SJCRH30 (cell line): Measurements from ENCODE around the gene CTNNBIP1. TPM values are rescaled to one million over a fixed set of nuclear protein-coding genes. Genes with fewer than 3 reads are reported as not detected.

Experiments used
- DNase-seq, 2 experiments: peaks; one replicate each; pipeline ENCODE4 v3.0.0-alpha.2; 2015 to 2020
- H3K27ac ChIP-seq: fragments of 250-450 bp; sonication (Bioruptor Pico); 2 replicates; pipeline ENCODE4 v1.5.1; 2020; ENCODE audit warnings: mild to moderate bottlenecking, moderate library complexity
- H3K27me3 ChIP-seq: fragments of 250-450 bp; sonication (Bioruptor Pico); 2 replicates; pipeline ENCODE4 v1.5.1; 2020; ENCODE audit warnings: mild to moderate bottlenecking, moderate library complexity
- H3K36me3 ChIP-seq: fragments of 250-450 bp; sonication (Bioruptor Pico); 2 replicates; pipeline ENCODE4 v1.5.1; 2020; ENCODE audit warnings: mild to moderate bottlenecking, moderate library complexity
- H3K4me1 ChIP-seq: fragments of 250-450 bp; sonication (Bioruptor Pico); 2 replicates; pipeline ENCODE4 v1.5.1; 2020; ENCODE audit warnings: mild to moderate bottlenecking, moderate library complexity
- H3K4me3 ChIP-seq: fragments of 250-450 bp; sonication (Bioruptor Pico); 2 replicates; pipeline ENCODE4 v1.5.1; 2020; ENCODE audit warnings: mild to moderate bottlenecking, moderate library complexity
- H3K9me3 ChIP-seq: fragments of 250-450 bp; sonication (Bioruptor Pico); replicated peaks from 2 replicates; pipeline ENCODE4 v1.5.1; 2020; ENCODE audit warnings: mild to moderate bottlenecking, moderate library complexity
- total RNA-seq: library from RNA; depleted of rRNA; stranded (reverse); fragments of >200 nt; shearing (Covaris generic); gene quantifications from 2 replicates; pipeline ENCODE4 v1.2.3, GENCODE V29; 2014

Gene CTNNBIP1
- total RNA-seq, 1 experiment from 2014 or later: 35.3 TPM

GRCh38 chr1:9846611-9847171 is 63.4 kb downstream of the CTNNBIP1 start:
- Histone ChIP-seq H3K27me3 (no peaks in the 10 kb centered on the region), H3K36me3 (no peaks in the 10 kb centered on the region), H3K9me3 (no peaks in the 10 kb centered on the region), H3K27ac (no peak overlapping the region), H3K4me3 (no peak overlapping the region), H3K4me1 (peaks cover 11% of the 10 kb centered on the region)
- no peak for DNase-seq

DNA sequence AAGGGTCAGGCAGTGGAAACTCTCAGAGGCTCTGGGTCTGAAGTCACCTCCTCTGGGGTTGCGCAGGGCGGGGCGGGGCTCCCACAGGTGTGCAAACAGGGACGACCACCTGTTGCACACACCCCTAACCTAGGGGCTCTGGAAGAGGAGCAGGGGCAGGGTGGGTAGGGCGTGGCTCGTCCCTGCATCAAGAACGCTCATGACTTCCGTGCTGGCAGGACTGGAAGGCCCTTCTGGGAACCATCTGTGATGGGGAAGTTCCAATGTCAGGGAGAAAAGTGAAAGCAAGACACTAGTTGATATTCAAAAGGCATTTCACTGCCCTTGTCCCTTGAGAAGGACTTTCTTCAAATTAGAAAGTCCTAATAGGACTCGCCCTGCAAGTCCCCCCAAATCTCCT is 64.2 kb downstream of the CTNNBIP1 start:
- H3K36me3 ChIP-seq: no peaks in the 10 kb centered on the region
- H3K4me1 ChIP-seq: peaks cover 14% of the 10 kb centered on the region
- H3K27me3 ChIP-seq: no peaks in the 10 kb centered on the region
- no peaks in the 10 kb centered on the region for H3K9me3 ChIP-seq
- no peak for DNase-seq
- H3K27ac ChIP-seq: no peak overlapping the region
- H3K4me3 ChIP-seq: no peak overlapping the region

GRCh38 chr1:9844756-9845155 is 65.3 kb downstream of the CTNNBIP1 start:
- peaks cover 22% of the 10 kb centered on the region for H3K4me1 ChIP-seq
- no peak overlapping the region for H3K4me3 ChIP-seq

DNA sequence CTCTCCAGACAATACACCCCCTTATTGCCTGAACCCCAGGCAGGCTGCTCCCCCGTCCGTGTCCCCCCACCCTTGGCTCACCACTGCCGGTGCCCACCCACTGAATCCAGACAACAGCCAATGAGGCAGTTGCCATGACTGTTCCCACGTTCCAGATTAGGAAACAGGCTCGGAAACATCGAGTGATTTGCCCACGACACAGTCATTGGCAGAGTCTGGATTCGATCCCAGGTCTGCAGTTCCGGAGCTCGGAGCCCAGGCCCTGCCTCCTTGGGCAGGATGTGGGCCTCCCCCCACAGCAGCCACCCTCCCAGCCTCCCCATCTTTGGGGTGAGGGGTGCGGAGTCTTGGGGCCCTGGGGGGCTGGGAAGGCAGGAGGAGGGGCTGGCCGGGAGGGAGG is 66.0 kb downstream of the CTNNBIP1 start:
- Histone ChIP-seq H3K4me1 (peaks cover 29% of the 10 kb centered on the region), H3K4me3 (no peak overlapping the region), H3K27me3 (no peaks in the 10 kb centered on the region), H3K27ac (no peak overlapping the region), H3K9me3 (no peaks in the 10 kb centered on the region), H3K36me3 (no peaks in the 10 kb centered on the region)
- DNase-seq: no peak

More at GRCh38 chr1:9844756-9845155, 65.3 kb downstream of the CTNNBIP1 start:
- no peak for DNase-seq
- Histone ChIP-seq H3K27ac (no peak overlapping the region), H3K27me3 (no peaks in the 10 kb centered on the region), H3K9me3 (no peaks in the 10 kb centered on the region), H3K36me3 (no peaks in the 10 kb centered on the region)

- peaks cover 34% of the 10 kb centered on the region for H3K4me1 ChIP-seq
- no peak for DNase-seq
Measured at GRCh38 chr1:9843576-9843945, 66.5 kb downstream of the CTNNBIP1 start.

DNA sequence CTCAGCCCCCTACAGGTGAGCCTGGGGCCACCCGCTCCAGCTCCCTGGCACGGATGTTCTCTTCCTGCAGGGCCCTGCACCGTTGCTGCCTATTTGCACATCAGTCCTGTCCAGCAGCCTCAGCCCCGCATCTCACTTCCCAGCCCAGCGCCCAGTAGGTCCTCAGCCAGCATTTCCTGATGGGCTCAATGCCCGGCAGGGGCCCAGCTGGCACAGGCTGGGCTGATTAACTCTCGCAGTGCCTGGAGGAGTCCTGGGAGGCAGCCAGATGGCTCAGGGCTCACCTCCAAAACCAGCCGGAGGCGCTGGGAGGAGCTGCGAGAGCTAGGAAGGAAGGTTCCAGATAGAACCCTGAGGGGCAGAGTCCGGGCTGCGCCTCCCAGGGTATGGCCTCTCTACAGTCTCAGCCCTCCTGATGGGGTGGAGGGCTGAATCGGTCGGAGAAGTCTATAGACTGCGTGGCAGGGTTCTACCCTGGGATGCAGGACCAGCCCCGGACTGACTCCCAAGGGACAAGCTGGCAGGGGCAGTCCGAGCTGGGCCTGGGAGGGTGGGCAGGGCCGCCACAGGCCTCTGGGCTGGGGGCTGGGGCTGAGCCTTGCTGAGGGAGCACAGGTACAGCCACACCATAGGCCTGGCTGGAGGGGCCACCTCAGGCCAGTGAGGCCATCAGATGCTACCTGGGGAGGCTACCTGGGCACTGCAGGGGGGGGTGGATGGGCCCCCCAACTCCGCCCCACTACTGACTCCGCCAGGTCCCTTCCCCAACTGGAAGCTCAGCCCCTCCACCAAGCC is 67.1 kb downstream of the CTNNBIP1 start:
- H3K4me1 ChIP-seq: peaks cover 35% of the 10 kb centered on the region

More at GRCh38 chr1:9843576-9843945, 66.5 kb downstream of the CTNNBIP1 start:
- H3K4me3 ChIP-seq: no peak overlapping the region
- H3K36me3 ChIP-seq: no peaks in the 10 kb centered on the region
- H3K9me3 ChIP-seq: no peaks in the 10 kb centered on the region
- H3K27ac ChIP-seq: no peak overlapping the region
- H3K27me3 ChIP-seq: no peaks in the 10 kb centered on the region

GRCh38 chr1:9842073-9842711 is 67.9 kb downstream of the CTNNBIP1 start:
- Histone ChIP-seq H3K4me1 (peaks cover 35% of the 10 kb centered on the region), H3K4me3 (no peak overlapping the region), H3K36me3 (no peaks in the 10 kb centered on the region), H3K9me3 (no peaks in the 10 kb centered on the region), H3K27me3 (no peaks in the 10 kb centered on the region), H3K27ac (peak overlapping the region; percentile 9; the same call in 1 of the 2 replicates)
- DNase-seq: peak; percentile 92 to 93

More for the DNA sequence above, 67.1 kb downstream of the CTNNBIP1 start:
- Histone ChIP-seq H3K9me3 (no peaks in the 10 kb centered on the region), H3K36me3 (no peaks in the 10 kb centered on the region), H3K4me3 (no peak overlapping the region), H3K27ac (no peak overlapping the region), H3K27me3 (no peaks in the 10 kb centered on the region)
- DNase-seq: no peak

DNA sequence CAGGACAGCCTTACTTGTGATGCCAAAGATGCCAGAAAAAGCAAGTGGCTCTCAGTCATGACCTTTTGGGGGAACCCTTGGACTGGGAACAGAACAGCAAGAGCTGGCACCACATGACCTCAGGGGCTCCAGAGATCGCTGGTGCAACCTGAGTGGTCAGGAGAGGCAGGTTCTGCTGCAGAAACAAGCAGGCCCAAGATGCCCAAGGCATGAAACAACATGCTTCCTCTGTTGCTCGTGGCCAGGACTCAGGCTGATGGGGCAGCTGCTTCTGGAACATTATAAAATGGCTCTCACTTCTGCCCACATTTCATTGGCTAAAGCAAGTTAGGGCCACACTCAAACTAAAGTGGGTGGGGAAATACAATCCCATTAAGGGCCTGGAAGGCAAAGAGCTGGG is 68.6 kb downstream of the CTNNBIP1 start:
- peak overlapping the region; percentile 9; the same call in 1 of the 2 replicates for H3K27ac ChIP-seq
- no peak overlapping the region for H3K4me3 ChIP-seq
- H3K4me1 ChIP-seq: peaks cover 35% of the 10 kb centered on the region
- no peaks in the 10 kb centered on the region for H3K9me3 ChIP-seq
- H3K36me3 ChIP-seq: no peaks in the 10 kb centered on the region
- DNase-seq: no peak
- no peaks in the 10 kb centered on the region for H3K27me3 ChIP-seq

- Histone ChIP-seq H3K4me3 (no peak overlapping the region), H3K36me3 (no peaks in the 10 kb centered on the region), H3K4me1 (peaks cover 38% of the 10 kb centered on the region), H3K27ac (no peak overlapping the region), H3K9me3 (no peaks in the 10 kb centered on the region), H3K27me3 (no peaks in the 10 kb centered on the region)
- DNase-seq: peak in 1 of 2 experiments; percentile 76
Measured at GRCh38 chr1:9840176-9840575, 69.9 kb downstream of the CTNNBIP1 start.

DNA sequence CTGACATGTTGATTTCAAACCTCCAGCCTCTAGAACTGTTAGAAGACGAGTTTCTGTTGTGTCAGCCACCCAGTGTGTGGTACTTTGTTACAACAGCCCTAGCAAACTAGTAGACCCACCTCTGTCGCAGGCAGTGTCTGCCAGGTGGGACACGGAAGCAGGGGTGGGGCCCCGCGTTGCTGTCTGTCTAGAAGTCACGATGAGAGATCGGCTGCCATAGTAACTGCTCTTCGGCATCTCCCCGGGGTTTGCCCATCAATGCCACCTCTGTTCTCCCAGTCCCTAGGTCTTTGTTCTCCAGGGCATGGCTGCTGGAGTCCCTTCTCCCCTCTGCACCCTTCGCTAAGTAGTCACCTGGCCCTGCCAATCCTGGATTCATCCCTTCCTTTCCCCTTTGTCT is 71.1 kb downstream of the CTNNBIP1 start:
- Histone ChIP-seq H3K36me3 (no peaks in the 10 kb centered on the region), H3K27me3 (no peaks in the 10 kb centered on the region), H3K9me3 (no peaks in the 10 kb centered on the region), H3K27ac (no peak overlapping the region), H3K4me1 (peaks cover 38% of the 10 kb centered on the region), H3K4me3 (no peak overlapping the region)
- DNase-seq: peak; percentile 79 to 89

DNA sequence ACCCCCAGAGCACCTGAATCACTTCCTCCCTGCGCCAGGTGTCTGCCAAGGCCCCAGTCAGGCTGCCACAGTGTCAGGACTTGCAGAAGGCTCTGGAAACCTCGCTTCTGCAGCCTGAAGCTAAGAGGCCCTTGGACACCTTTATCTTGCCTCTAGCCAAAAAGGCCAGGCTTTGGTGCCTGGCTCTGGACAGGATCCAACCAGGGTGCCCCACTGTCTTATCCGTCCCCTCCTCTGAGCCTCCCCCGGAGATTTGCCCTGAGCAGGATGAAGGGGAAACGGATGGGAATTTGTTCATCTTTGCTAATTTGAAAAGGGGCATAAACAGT is 73.5 kb downstream of the CTNNBIP1 start:
- Histone ChIP-seq H3K27me3 (no peaks in the 10 kb centered on the region), H3K27ac (no peak overlapping the region), H3K4me3 (no peak overlapping the region), H3K4me1 (peaks cover 27% of the 10 kb centered on the region), H3K36me3 (no peaks in the 10 kb centered on the region), H3K9me3 (no peaks in the 10 kb centered on the region)
- DNase-seq: no peak

- no peaks in the 10 kb centered on the region for H3K9me3 ChIP-seq
- peak overlapping the region; percentile 19 for H3K4me3 ChIP-seq
- peaks cover 24% of the 10 kb centered on the region for H3K4me1 ChIP-seq
- DNase-seq: peak; percentile 73 to 77
- no peaks in the 10 kb centered on the region for H3K36me3 ChIP-seq
- H3K27me3 ChIP-seq: no peaks in the 10 kb centered on the region
- no peak overlapping the region for H3K27ac ChIP-seq
Measured at GRCh38 chr1:9835758-9836631, 74.1 kb downstream of the CTNNBIP1 start.

DNA sequence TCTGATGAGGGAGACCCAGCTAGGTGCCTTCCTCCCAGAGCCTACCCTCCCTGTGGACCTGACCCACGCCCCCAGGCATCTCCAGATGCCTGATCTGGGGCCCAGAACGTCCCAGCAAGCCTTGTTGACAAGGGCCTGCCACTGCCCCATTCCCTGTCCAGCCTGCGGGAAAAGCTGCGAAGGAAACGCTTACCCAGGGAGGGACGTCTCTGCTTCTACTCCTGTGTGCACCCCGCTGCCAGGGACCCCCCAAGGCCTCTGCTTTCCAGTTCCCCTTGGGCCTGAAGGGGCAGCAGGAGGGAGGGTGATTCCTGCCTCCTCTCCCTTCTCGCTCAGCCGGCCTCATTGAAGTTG is 74.7 kb downstream of the CTNNBIP1 start:
- Histone ChIP-seq H3K4me3 (peak overlapping the region; percentile 19), H3K9me3 (no peaks in the 10 kb centered on the region), H3K27me3 (no peaks in the 10 kb centered on the region), H3K27ac (no peak overlapping the region), H3K4me1 (peaks cover 22% of the 10 kb centered on the region), H3K36me3 (no peaks in the 10 kb centered on the region)
- no peak for DNase-seq

DNA sequence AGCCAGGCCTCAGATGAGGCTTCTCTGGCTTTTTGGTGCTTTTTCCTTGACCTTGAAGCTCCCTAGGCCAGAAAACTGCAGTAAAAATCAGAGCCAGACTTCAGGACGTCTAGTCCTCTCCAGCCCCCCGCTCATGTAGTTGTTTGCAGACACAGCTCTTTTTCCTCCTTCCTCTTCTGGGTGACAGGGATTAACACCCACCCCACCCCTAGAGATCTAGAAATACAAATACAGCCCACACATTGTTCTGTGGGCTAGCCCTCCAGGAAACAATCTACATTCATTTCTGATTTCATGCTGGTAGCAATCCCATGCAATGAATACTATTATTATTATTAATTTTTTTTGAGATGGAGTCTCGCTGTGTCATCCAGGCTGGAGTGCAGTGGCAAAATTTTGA is 76.4 kb downstream of the CTNNBIP1 start:
- H3K4me3 ChIP-seq: no peak overlapping the region
- H3K36me3 ChIP-seq: no peaks in the 10 kb centered on the region
- H3K27ac ChIP-seq: no peak overlapping the region

More for the DNA sequence above, 76.4 kb downstream of the CTNNBIP1 start:
- H3K27me3 ChIP-seq: no peaks in the 10 kb centered on the region
- H3K4me1 ChIP-seq: peaks cover 5% of the 10 kb centered on the region
- H3K9me3 ChIP-seq: no peaks in the 10 kb centered on the region
- DNase-seq: no peak
